GM21528 (cell line): ENCODE measurements around the gene HS3ST4.
"Not testable (repeated sequence)": the region's sequence is repeated elsewhere in the genome, so short reads cannot be mapped to it uniquely, and the experiment has no call there.

Experiments used
- ATAC-seq: cut with Tn5 transposase; IDR thresholded peaks from one replicate; pipeline ENCODE4 v1.9.1; 2021; ENCODE audit warnings: mild to moderate bottlenecking, moderate library complexity; ENCODE audit not compliant: unreplicated experiment, low FRiP score

Gene HS3ST4

GRCh38 chr16:26070302-26071100, 378.7 kb downstream of the HS3ST4 start:
- no peak for ATAC-seq

- ATAC-seq: no peak
These were observed 379.5 kb downstream of the HS3ST4 start for GRCh38 chr16:26071101-26071866.

GRCh38 chr16:26078716-26079355, 387.1 kb downstream of the HS3ST4 start:
- ATAC-seq: no peak

GRCh38 chr16:26087091-26087490, 395.3 kb downstream of the HS3ST4 start:
- no peak for ATAC-seq

GRCh38 chr16:26091511-26091910, 399.8 kb downstream of the HS3ST4 start:
- no peak for ATAC-seq

- ATAC-seq: not testable (repeated sequence)
These were observed 406.4 kb downstream of the HS3ST4 start for GRCh38 chr16:26098206-26098605.

GRCh38 chr16:26102369-26102768, 410.6 kb downstream of the HS3ST4 start:
- no peak for ATAC-seq

GRCh38 chr16:26108836-26109505, 417.2 kb downstream of the HS3ST4 start:
- no peak for ATAC-seq

GRCh38 chr16:26111900-26112299, 420.1 kb downstream of the HS3ST4 start:
- ATAC-seq: no peak

GRCh38 chr16:26118575-26118974, 426.8 kb downstream of the HS3ST4 start:
- no peak for ATAC-seq

- no peak for ATAC-seq
These were observed 429.0 kb downstream of the HS3ST4 start for GRCh38 chr16:26120729-26121128.

- ATAC-seq: no peak
These were observed 436.5 kb downstream of the HS3ST4 start for GRCh38 chr16:26128296-26128695.

- no peak for ATAC-seq
These were observed 438.2 kb downstream of the HS3ST4 start for GRCh38 chr16:26129997-26130396.

GRCh38 chr16:26133416-26134093, 441.8 kb downstream of the HS3ST4 start:
- ATAC-seq: no peak

- ATAC-seq: no peak
These were observed 442.8 kb downstream of the HS3ST4 start for GRCh38 chr16:26134588-26134987.

- no peak for ATAC-seq
These were observed 446.2 kb downstream of the HS3ST4 start for GRCh38 chr16:26137956-26138355.

- no peak for ATAC-seq
These were observed 447.3 kb downstream of the HS3ST4 start for GRCh38 chr16:26139091-26139490.

GRCh38 chr16:26139884-26140283, 448.1 kb downstream of the HS3ST4 start:
- ATAC-seq: no peak

GRCh38 chr16:26149364-26150190, 457.8 kb downstream of the HS3ST4 start:
- no peak for ATAC-seq
